ENCODE measurements around the gene MT4.

The MT4 gene

GRCh38 chr16:56605475-56605874, 40.6 kb downstream of the MT4 start:
- DNase-seq (ENCODE audit: low read depth in 2 of 2) = no peak

GRCh38 chr16:56606071-56606475, 41.2 kb downstream of the MT4 start:
- no peak for DNase-seq (ENCODE audit: low read depth in 2 of 2)

- DNase-seq (ENCODE audit: low read depth in 2 of 2) = no peak
Measured at GRCh38 chr16:56606476-56607108, 41.7 kb downstream of the MT4 start.

GRCh38 chr16:56607109-56607618, 42.3 kb downstream of the MT4 start:
- no peak for DNase-seq (ENCODE audit: low read depth in 2 of 2)

- no peak for DNase-seq (ENCODE audit: low read depth in 2 of 2)
Measured at GRCh38 chr16:56607675-56608042, 42.8 kb downstream of the MT4 start.

- peak; percentile 82 to 92 for DNase-seq (ENCODE audit: low read depth in 2 of 2)
Measured at GRCh38 chr16:56608043-56608875, 43.4 kb downstream of the MT4 start, which contains the start of gene MT2A. MT2A (plus strand) TSS chr16:56608584; CDS start chr16:56608656, 72 bp downstream.

GRCh38 chr16:56608876-56609462, 44.1 kb downstream of the MT4 start:
- DNase-seq (ENCODE audit: low read depth in 2 of 2) = no peak

GRCh38 chr16:56609463-56609921, 44.6 kb downstream of the MT4 start:
- peak; percentile 62 to 73 for DNase-seq (ENCODE audit: low read depth in 2 of 2)

GRCh38 chr16:56610017-56610608, 45.2 kb downstream of the MT4 start:
- DNase-seq (ENCODE audit: low read depth in 2 of 2) = peak; percentile 66 to 78

GRCh38 chr16:56610609-56611111, 45.8 kb downstream of the MT4 start:
- DNase-seq (ENCODE audit: low read depth in 2 of 2) = no peak

GRCh38 chr16:56611281-56611833, 46.5 kb downstream of the MT4 start:
- no peak for DNase-seq (ENCODE audit: low read depth in 2 of 2)

- DNase-seq (ENCODE audit: low read depth in 2 of 2) = no peak
Measured at GRCh38 chr16:56613706-56614105, 48.8 kb downstream of the MT4 start.

GRCh38 chr16:56614549-56614991, 49.7 kb downstream of the MT4 start:
- no peak for DNase-seq (ENCODE audit: low read depth in 2 of 2)

- no peak for DNase-seq (ENCODE audit: low read depth in 2 of 2)
Measured at GRCh38 chr16:56615353-56615752, 50.5 kb downstream of the MT4 start.

GRCh38 chr16:56616608-56617211, 51.8 kb downstream of the MT4 start:
- DNase-seq (ENCODE audit: low read depth in 2 of 2) = no peak

GRCh38 chr16:56617212-56618085, 52.6 kb downstream of the MT4 start:
- peak; percentile 47 to 68 for DNase-seq (ENCODE audit: low read depth in 2 of 2)

GRCh38 chr16:56618138-56618537, 53.3 kb downstream of the MT4 start:
- no peak for DNase-seq (ENCODE audit: low read depth in 2 of 2)
